ENCODE data around the gene SMYD3. TPM values are rescaled to one million over a fixed set of nuclear protein-coding genes. Genes with fewer than 3 reads are reported as not detected.

SMYD3 gene
- total RNA-seq, 4 donors from 2014 or later, result 15.6 to 21.1 (median 18.4) TPM

DNA sequence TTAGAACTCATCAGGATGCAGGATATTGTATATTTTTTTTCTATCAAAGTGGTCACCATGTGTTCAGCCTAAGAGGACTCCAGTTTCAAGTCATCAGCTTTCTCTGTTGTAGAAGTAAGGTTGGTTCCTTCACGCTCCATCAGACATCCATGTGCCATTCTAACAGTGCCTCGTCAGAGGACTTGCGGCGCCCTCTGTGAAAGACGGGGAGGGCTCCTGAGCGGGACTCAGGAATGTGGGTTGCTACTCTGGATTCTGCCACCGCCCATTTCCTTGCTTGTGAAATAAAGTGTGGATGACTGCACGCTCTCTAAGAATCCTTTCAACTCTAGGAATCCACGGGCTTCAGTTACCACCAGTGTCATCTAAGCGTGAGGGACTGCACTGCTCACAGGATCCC is 758.8 kb downstream of the SMYD3 start:
- TF ChIP-seq CTCF (IDR thresholded peaks at IDR 0.05; ENCODE audit: low read depth), result no peak

DNA sequence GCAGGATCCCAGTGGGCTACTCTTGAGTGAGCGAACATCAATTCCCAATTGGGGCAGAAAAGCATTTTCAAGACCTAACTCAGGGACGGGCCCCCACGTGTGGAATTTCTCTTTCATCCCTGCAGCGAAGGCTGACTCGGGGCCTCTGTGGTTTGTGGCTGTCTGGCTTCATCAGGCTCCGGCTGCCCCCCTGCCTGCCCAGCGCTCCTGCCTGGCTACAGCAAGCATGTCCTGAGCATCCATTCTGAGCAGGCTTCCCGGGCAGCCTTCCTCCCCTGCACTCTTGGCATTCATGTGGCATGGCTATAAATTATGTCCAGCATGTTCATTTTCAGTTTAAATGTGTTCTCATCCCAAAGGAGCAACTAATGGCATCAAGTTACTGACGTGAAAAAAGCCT is 764.2 kb downstream of the SMYD3 start:
- no peak for TF ChIP-seq CTCF (IDR thresholded peaks at IDR 0.05; ENCODE audit: low read depth)

DNA sequence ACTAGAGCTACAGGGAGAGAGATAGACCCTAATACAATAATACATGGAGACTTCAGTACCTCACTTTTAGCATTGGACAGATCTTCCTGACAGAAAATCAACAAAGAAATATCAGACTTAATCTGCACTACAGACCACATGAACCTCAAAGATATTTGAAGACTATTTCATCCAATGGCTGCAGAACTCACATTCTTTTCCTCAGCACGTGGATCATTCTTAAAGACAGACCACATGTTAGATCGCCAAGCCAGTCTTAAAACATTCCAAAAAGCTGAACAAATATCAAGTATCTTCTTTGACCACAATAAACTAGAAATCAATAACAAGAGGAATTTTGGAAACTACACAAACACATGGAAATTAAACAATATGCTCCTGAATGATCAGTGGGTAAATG is 776.3 kb downstream of the SMYD3 start:
- TF ChIP-seq CTCF (IDR thresholded peaks at IDR 0.05; ENCODE audit: low read depth), result no peak

DNA sequence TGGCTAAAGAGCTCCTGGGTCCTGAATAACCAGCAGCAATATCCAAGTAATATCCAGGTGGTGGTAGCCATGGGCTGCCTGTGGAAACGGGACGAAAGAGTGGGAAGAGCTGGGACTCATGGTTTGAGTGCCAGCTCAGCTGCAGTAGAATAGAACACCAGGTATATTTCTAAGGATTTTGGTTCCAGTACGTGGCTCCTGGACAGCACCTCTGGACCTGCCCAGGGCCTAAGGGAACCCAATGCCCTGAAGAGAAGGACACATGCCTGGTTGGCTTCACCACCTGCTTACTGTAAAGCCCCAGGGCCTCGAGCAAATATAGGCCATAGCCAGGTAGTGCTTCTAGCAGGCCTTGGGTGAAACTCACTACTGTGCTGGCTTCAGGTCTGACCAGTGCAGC is 785.6 kb downstream of the SMYD3 start:
- no peak for TF ChIP-seq CTCF (IDR thresholded peaks at IDR 0.05; ENCODE audit: low read depth)

GRCh38 chr1:245718951-245719350 is 788.1 kb downstream of the SMYD3 start:
- no peak for TF ChIP-seq CTCF (IDR thresholded peaks at IDR 0.05; ENCODE audit: low read depth)

DNA sequence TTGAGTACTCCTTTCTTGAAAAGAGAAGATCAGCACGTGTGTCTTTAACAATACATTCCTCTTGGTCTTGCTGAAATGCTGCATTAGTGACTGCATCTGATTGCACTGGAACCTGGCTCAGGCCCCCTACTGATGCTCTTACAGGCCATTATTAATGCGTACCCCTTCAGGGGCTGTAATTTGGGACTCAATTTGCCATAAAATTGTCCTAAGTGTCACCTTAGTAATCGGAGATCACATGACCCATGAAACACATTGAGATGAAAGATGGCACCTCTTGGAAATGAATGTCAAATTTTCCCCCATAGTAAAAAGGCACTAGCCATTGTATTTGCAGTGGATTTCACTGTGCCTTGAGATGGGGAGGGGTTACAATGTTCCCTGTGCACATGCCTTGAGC is 789.0 kb downstream of the SMYD3 start:
- TF ChIP-seq CTCF (IDR thresholded peaks at IDR 0.05; ENCODE audit: low read depth), result no peak

GRCh38 chr1:245717611-245718010 is 789.5 kb downstream of the SMYD3 start:
- no peak for TF ChIP-seq CTCF (IDR thresholded peaks at IDR 0.05; ENCODE audit: low read depth)
